GM18870 (cell line): ENCODE data around the gene DDX53.

ENCODE experiments used
- ATAC-seq: cut with Tn5 transposase; IDR thresholded peaks from one replicate; pipeline ENCODE4 v1.9.1; 2021; ENCODE audit warnings: moderate library complexity; ENCODE audit not compliant: unreplicated experiment

The DDX53 gene

GRCh38 chrX:23048806-23049573 lies 49.2 kb downstream of the DDX53 start:
- ATAC-seq: no peak

GRCh38 chrX:23052324-23052723 lies 52.6 kb downstream of the DDX53 start:
- ATAC-seq: no peak
